ENCODE results near the gene ADGB.
A peak's percentile ranks its signal among the peaks of the same experiment; 100 is the strongest.
"Not testable (repeated sequence)": the region's sequence is repeated elsewhere in the genome, so short reads cannot be mapped to it uniquely, and the experiment has no call there.

Gene ADGB

DNA sequence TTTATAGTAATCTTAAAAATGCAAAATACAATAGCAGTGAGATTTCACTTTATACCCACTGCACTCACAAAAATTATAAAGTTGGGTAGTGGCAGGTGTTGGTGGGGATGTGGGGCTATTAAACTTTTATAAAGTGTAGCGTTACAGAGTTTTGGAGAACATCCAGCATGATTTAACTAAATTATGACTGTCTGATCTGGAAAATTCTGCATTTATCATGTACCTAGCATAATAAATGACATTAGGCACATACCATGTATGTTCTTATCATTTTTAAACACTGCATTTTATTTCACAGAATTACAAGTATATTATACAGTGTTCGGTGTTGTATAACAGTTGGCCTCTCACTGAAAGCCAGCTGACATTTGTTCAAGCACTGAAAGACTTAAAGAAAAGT lies 169.9 kb downstream of the ADGB start:
- DNase-seq (ENCODE audit: low spot score) = no peak

DNA sequence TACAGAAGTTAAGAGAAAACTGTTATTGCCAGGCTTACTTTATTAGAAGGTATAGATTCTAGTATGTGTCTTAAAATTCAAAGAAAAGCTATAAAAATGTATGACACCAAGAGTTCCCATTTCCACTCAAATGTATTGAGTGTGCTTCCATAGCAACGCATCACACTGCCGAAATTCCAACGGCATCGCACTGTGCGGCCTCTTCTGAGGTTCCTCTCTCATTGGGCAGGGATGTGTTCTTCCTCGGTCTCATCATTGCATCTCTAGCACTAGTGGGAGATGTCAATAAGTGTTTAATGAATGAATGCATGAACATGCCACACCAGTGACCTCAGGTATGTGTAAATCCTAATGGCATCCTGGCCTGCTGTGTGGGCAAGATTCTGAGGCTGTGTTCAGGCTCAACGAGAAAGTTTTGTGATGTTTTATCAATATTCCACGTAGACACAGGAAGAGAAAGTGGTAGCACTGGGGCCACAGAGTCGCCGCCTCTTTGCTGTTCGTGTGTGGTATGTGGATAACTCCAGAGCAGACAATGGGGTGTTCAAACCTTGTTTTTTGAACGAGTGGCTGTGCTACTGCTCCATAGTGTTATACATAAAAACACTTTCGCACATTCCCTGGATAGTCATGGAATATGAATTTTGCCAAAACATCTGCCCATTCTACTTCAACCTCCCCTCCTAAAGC lies 171.6 kb downstream of the ADGB start:
- DNase-seq (ENCODE audit: low spot score) = no peak

DNA sequence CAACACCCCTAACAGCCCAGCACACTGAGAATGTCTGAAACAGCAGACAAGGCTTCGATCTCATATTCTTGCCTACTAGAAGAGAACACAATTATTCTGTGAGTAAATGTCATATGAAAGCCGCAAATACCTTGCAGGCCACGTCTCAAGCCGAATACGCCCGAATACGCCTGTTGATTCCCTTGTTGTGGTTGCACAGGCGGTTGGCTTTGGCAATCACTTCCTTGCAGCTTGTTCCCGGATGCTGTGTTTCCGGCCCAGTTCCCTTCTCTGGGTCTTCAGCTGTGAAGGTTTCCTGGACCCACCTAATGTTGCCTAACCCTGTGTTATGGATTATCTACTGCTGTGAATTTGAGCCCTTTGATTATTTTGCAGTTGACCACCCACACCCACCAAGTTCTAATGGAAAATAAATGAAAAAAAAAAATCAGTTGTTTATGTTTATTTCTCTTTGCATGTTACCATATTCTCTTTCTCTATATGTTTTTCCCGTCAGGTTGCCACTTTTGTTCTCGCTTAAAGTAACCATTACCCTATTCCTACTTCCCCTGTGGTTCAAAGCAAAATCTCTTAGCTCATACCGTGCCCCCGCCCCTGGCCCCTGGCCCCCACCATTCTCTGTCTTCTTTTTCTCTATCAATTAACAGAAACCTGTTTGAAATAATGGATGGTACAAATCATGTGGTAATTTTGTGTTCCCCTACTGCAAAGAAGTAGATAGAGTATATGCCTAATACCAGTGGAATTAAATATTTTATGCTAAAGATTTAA lies 172.4 kb downstream of the ADGB start:
- DNase-seq (ENCODE audit: low spot score) = no peak

DNA sequence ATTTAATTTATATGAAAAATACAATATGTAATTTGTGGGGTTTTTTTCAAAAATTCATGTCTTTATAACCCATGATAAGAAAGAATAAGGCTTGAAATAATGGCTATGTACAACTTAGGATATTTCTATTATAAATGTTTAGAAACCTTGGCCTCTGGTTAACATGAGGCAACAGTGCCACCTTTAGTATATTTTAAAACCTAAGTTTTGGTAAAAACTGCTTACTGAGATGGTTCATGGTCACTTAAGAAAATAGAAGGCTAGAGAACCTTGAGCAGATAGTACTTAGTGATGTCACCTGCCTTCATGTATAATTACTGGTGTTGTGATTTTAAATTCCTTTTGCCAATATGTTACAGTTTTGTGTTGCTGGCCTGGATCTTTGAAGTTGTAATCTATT lies 176.4 kb downstream of the ADGB start:
- no peak for DNase-seq (ENCODE audit: low spot score)

DNA sequence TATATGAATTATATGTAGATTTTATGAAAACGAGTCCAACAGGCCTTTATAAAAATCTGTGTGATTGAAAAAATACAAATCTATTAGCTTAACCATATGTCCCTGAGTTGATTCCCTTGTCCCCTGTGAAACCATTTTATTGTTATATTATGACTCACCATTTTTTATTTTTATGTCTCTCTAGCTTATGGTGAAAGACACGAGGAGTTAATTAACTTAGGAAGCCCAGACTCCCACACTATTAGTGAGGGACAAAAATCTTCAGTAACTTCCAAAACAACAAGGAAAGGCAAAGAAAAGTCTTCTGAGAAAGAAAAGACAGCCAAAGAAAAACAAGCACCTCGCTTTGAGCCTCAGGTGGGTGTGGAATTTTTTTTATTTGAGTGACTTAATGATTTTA lies 183.1 kb downstream of the ADGB start:
- DNase-seq (ENCODE audit: low spot score) = no peak

DNA sequence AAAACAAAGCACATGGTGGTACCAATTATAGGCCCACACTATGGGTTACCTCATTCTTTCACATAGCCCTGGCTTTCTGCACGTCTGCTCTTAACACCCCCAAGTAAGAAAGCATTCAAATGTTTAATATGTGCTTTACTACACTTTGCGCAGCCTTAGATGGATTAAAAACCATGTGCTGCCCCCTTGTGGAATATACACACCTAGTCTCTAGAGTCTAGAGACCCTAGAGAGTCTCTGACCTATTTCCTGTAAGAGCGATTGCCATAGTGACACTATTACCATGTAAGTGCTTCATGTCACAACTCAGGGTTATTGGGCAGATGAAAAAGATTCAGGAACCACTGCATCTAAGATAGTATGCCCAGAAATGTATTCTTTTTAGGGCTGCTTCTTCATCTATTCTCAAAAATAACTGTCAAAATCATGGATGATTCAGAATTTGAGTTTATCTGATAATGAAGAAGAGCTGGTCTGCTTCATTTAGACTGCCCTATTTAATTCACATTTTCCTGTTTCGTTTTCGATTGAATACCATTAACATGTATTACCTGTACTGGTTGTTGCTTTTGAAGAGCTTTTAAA lies 186.3 kb downstream of the ADGB start:
- DNase-seq (ENCODE audit: low spot score) = peak; percentile 21

DNA sequence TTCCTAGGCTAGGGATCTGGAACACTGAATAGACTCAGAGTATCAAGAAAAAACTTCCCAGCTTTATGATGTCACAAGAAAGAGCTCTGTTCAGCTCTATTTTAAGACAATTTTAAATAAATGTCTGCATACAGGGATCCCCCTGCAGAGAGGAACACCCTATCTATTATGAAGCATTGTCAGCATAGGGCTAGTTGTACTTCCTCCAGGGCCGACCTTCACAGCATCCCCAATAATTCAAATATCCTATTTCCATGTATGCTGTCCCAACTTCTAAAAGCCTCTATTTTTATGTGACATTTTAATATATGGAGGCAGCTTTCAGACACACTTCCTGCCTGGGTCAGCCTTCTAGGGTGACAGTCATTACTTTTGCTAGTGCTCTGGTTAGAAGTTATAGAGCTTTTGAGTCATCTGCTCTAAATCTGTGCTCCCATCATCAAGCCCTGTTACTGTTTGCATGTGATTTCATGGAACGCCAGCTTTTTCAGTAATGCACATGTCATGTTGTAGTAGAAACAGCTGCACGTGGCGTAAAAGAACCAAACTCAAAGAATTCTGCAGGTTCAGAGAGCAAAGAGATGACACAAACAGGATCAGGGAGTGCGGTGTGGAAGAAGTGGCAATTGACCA lies 189.2 kb downstream of the ADGB start:
- DNase-seq (ENCODE audit: low spot score) = no peak

DNA sequence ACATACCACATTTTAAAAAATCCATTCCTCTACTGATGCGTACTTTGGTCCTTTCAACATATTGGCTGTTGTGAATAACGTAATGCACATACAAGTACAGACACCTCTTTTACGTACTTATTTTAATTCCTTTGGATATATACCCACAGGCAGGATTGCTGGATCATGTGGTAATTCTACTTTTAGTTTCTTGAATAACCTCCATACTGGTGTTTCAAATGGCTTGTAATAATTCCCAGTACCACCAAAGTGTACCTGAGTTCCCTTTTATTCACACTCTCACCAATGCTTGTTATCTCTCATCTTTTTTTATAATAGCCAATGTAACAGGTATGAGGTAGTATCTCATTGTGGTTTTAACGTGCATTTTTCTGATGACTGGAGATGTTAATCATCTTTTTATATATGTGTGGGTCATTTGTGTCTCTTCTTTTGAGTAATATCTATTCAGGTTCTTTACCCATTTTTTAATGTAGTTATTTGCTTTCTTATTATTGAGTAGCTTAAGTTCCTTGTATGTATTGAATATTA lies 191.9 kb downstream of the ADGB start:
- no peak for DNase-seq (ENCODE audit: low spot score)

DNA sequence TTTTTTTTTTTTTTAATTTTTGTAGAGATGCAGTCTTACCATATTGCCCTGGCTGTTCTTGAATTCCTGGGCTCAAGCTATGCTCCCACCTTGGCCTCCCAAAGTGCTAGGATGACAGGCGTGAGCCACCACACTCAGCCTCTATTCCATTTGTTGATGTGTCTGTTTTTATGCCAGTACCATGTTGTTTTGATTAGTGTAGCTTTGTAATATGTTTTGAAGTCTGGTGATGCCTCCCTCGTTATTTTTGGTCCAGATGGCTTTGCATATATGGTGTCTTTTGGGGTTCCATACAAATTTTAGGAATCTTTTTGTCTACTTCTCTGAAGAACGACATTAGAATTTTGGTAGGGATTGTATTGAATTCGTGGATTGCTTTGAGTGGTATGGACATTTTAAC lies 193.2 kb downstream of the ADGB start:
- DNase-seq (ENCODE audit: low spot score) = no peak

DNA sequence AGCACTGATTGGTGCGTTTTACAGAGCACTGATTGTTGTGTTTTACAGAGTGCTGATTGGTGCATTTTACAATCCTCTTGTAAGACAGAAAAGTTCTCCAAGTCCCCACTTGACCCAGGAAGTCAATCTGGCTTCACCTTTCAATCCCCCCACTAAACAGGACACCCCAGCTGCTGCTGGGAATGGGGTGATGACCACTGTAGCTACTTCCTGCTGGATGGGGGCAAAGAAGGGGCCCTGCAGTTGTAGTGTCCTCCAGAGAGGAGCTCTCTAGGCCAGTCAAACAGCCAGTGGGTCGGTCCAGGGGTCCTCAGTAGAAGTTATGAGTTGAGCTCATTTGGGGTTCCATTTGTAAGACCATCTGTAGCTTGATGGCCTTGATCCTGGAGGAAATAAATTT lies 194.4 kb downstream of the ADGB start:
- DNase-seq (ENCODE audit: low spot score) = not testable (repeated sequence)

DNA sequence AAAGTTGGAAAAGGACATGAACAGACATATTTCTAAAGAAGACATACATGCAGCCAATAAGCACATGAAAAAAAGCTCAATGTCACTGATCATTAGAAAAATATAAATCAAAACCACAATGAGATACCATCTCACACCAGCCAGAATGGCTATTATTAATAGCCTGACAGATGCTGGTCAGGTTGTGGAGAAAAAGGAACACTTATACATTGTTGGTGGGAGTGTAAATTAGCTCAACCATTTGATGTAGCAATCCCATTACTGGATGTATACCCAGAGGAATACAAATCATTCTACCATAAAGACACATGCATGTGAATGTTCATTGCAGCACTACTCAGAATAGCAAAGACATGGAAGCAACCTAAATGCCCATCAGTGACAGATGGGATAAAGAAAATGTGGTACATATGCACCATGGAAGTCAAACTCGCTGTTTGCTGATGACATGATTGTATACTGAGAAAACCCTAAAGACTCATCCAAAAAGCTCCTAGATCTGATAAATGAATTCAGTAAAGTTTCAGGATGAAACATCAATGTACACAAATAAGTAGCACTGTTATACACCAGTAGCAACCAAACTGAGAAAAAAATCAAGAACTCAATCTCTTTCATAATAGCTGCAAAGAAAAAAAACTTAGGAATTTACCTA lies 196.8 kb downstream of the ADGB start:
- no peak for DNase-seq (ENCODE audit: low spot score)

DNA sequence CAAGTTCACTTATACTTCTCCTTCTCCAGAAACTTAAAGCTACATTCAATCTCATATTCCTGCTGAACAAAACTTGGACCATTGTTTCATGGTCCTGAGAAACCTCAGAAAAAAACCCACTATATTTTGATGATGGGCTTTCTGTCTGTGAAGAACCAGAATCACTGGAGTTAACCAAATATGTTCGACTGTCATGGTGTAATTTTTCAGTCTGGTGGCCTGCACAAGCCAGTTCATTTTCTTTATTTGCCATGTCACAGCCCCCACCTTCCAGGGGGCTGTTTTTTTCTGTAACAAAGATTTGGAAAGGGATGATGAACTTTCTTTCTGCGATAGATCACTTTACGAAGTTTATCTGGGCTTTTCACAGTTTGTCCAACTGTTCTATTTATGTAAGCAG lies 204.4 kb downstream of the ADGB start:
- DNase-seq (ENCODE audit: low spot score) = not testable (repeated sequence)

DNA sequence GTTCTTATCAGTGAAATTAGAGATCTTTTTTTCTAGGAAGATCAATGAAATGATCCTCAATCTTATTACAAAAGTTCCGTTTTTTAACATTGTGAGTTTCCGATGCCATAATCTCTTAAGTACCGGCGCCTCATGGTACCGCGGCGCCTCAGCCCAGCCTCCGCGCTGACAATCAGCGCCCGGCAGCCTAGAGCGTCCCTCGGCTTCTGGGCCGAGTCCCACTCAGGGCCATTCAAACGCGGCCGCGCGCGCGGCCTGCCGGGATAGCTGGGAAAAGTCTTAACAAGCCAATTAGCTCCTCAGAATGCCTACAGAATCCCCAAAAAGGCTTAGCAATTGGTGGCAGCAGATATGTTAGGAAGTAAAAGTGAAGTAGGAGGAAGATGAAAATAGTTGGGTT lies 204.8 kb downstream of the ADGB start:
- DNase-seq (ENCODE audit: low spot score) = no peak

DNA sequence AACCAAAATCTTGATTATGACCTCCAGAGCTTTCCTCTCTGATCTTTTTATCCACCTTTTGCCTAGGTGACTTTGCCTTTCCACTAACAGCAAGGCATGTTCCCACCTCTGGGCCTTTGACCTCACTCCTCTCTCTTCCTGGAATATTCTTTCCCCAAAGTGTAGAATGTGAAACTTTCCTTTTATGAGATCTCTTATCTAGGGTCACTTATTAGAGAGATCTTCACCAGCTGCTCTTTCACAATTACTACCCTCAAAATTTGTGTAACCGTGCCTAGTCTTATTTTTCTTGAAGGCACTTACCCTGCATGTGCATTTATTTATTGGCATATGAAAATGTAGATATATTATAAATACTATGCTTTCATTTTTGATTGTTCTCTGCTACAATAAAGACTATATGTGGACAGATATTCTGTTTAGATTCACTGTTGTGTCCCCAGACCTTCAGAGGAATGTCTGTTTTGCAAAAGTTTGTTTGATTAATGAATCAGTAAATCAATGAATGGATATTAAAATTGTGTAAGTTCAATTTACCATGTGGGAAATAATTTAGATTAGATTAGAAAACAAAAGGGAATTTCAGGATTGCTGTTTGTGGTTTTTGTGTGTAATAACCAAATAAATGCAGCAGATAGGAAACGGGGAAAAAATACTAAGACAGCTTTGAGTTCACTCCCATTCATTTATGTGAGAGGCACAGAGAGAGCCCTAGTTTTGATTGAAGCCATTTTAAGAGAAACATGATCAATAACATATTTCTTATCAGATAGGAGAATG lies 207.0 kb downstream of the ADGB start:
- no peak for DNase-seq (ENCODE audit: low spot score)

DNA sequence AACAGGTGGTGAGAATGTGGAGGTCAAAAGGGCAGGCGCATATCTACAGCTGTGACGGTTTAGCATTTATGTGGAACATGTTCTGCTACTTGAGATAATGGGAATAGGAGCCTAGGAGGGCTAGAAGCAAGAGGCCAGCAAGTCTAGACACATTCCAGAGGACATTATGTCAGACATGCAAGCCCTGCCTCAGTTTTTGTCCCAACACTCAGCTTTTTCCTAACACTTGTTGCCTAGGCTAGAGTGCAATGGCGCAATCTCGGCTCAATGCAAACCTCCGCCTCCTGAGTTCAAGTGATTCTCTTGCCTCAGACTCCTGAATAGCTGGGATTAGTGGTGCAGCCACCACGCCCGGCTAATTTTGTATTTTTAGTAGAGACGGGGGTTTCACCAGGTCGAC lies 210.2 kb downstream of the ADGB start:
- DNase-seq (ENCODE audit: low spot score) = not testable (repeated sequence)

DNA sequence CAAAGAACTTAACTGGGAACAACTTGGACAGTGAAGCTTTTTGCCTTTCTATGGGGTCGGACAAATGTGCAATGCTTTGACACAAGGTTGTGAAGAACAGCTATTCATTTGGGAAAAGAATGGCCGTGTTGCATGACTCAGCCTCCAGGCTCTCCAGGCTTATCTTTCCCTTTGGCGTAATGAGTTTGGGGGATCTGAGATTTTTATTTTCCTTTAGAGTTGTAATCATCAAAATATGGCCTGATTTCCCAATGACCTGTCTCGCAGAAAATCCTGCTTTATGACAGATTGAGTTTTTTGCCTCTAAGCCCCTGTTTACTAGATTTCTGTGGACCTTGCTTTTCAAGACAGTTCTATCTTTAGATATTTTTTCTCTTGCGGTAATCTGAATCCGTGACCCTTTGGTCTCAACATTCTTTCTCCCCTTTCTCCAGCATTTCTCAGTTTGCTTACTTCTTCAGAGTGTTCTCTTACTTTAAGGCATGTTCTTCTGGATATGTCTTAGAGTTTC lies 214.1 kb downstream of the ADGB start:
- not testable (repeated sequence) for DNase-seq (ENCODE audit: low spot score)

DNA sequence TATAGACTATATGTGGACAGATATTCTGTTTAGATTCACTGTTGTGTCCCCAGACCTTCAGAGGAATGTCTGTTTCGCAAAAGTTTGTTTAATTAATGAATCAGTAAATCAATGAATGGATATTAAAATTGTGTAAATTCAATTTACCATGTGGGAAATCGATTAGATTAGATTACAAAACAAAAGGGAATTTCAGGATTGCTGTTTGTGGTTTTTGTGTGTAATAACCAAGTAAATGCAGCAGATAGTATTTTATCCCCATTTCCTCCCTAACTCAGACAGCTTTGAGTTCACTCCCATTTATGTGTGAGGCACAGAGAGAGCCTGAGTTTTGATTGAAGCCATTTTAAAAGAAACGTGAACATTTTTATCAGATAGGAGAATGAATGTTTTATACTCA lies 214.8 kb downstream of the ADGB start:
- no peak for DNase-seq (ENCODE audit: low spot score)

DNA sequence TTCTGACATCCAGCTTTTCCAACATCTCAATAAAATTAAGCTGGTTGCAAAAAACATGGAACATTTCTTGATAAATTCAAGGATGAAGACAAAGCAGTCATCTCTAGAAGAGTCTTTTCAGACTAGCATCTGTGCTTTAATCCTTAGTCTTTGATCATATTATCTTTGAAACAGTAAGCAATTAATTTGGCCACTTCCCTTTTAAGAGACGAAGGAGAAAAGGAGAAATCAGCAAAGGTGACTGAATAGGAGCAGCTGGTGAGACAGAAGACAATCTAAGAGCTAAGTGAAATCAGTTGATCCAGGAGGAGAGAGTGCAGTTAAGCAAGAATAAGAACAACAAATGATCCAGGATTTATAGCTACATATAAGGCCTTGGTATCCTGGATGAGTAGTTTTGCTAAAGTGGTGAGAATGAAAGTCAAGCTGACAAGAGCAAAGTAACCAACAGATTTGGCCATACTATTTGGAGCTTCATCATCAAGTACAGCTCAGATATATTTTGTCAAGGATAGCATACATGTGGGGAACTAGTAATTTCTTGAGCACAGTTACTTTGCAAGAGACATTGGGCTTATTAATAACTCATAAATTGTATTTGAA lies 215.5 kb downstream of the ADGB start:
- DNase-seq (ENCODE audit: low spot score) = no peak

DNA sequence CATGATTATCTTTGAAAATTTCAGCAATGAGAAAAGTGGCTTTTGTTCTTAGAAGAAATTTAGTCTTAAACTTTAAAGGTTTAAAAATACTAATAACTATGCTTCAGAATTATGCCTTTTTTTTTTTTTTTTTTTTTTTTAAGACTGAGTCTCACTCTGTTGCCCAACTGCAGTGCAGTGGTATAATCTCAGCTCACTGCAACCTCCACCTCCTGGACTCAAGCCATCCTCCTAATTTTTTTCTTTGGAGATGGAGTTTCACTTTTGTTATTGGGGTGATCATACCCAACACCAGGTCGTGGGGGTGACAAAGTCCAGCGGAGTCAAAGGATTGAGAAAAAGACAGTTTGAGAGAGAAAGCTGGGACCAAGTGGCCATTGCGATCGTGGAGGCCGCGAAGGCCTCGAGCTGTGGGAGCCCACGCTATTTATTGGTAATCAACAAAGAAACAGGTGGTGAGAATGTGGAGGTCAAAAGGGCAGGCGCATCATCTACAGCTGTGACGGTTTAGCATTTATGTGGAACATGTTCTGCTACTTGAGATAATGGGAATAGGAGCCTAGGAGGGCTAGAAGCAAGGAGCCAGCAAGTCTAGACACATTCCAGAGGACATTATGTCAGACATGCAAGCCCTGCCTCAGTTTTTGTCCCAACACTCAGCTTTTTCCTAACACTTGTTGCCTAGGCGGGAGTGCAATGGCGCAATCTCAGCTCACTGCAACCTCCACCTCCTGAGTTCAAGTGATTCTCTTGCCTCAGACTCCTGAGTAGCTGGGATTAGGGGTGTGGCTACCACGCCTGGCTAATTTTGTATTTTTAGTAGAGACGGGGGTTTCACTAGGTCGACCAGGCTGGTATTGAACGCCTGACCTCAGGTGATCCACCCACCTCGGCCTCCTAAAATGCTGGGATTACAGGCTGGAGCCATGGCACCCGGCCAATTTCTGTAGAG lies 217.0 kb downstream of the ADGB start:
- DNase-seq (ENCODE audit: low spot score) = not testable (repeated sequence)
